AG09309 (cell line): Measurements from ENCODE around the gene TREH.
"Not testable (repeated sequence)": the region's sequence is repeated elsewhere in the genome, so short reads cannot be mapped to it uniquely, and the experiment has no call there.

ENCODE experiments used
- DNase-seq: peaks from one replicate; pipeline ENCODE4 v3.0.0-alpha.2; 2010; ENCODE audit warnings: low read depth
- H3K4me3 ChIP-seq: 2 replicates; pipeline ENCODE4 v1.5.1; 2011; ENCODE audit warnings: mild to moderate bottlenecking, low read depth, low read length, moderate library complexity; ENCODE audit not compliant: control insufficient read depth
- TF ChIP-seq, protein P1 (sequence below): IDR thresholded peaks from 2 replicates; pipeline ENCODE4 v1.5.1; 2011; ENCODE audit warnings: mild to moderate bottlenecking, low read depth, low read length, inconsistent platforms; ENCODE audit not compliant: insufficient read depth, control insufficient read depth; ENCODE audit errors: missing control alignments

TREH gene

DNA sequence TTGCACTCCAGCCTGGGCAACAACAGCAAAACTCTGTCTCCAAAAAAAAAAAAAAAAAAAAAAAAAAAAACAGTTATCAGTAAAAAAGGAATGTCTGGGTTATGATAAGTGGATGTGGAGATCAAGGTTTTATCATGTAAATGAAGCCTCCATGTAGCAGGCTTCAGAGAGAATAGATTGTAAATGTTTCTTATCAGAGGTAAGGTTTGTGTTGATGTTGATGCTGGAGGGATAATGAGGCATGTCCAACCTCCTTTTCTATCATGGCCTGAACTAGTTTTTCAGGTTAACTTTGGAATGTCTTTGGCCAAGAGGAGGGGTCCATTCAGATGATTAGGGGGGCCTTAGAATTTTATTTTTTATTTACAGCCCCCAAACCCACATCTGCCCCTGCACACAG, 35.4 kb upstream of the TREH start:
- H3K4me3 ChIP-seq = no peak overlapping the region
- TF ChIP-seq, protein P1, sequence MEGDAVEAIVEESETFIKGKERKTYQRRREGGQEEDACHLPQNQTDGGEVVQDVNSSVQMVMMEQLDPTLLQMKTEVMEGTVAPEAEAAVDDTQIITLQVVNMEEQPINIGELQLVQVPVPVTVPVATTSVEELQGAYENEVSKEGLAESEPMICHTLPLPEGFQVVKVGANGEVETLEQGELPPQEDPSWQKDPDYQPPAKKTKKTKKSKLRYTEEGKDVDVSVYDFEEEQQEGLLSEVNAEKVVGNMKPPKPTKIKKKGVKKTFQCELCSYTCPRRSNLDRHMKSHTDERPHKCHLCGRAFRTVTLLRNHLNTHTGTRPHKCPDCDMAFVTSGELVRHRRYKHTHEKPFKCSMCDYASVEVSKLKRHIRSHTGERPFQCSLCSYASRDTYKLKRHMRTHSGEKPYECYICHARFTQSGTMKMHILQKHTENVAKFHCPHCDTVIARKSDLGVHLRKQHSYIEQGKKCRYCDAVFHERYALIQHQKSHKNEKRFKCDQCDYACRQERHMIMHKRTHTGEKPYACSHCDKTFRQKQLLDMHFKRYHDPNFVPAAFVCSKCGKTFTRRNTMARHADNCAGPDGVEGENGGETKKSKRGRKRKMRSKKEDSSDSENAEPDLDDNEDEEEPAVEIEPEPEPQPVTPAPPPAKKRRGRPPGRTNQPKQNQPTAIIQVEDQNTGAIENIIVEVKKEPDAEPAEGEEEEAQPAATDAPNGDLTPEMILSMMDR = no peak
- no peak for DNase-seq

- H3K4me3 ChIP-seq, DNase-seq: not testable (repeated sequence)
Measured at GRCh38 chr11:118714416-118714815, 35.0 kb upstream of the TREH start.

DNA sequence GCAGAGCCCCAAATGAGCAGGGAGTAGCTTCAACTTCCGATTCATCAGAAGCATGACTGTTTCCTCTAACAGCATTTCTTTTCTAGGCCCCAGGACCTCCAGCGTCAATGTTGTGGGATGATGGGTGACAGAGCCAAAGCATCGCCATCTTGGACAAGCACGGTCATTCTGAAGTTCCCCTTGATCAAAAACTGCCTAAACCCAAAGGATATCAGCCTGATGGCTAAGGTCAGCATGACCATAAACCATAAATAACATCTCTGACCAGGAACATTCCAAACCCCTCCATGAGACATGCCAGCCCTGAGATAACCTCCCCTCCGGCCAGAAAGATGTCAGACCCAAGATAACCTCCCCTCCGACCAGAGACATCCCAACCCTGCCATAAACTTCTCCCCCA, 28.8 kb upstream of the TREH start:
- TF ChIP-seq, protein P1 = no peak
- DNase-seq = no peak
- no peak overlapping the region for H3K4me3 ChIP-seq

DNA sequence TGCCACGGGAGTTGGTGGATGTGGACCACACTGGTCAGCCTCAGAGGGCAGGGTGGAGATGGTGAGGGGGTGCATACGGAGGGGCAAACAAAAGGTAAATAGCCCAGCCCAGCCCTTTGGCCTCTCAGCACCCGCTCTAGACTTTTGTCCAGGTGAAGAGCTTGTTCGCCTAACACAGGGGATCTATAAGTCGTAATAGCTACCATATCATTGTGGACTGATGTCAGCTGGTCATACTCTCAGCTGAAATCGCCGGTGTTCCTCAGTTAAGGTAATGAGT, 27.0 kb upstream of the TREH start:
- DNase-seq = no peak
- no peak overlapping the region for H3K4me3 ChIP-seq
- TF ChIP-seq, protein P1 = no peak

DNA sequence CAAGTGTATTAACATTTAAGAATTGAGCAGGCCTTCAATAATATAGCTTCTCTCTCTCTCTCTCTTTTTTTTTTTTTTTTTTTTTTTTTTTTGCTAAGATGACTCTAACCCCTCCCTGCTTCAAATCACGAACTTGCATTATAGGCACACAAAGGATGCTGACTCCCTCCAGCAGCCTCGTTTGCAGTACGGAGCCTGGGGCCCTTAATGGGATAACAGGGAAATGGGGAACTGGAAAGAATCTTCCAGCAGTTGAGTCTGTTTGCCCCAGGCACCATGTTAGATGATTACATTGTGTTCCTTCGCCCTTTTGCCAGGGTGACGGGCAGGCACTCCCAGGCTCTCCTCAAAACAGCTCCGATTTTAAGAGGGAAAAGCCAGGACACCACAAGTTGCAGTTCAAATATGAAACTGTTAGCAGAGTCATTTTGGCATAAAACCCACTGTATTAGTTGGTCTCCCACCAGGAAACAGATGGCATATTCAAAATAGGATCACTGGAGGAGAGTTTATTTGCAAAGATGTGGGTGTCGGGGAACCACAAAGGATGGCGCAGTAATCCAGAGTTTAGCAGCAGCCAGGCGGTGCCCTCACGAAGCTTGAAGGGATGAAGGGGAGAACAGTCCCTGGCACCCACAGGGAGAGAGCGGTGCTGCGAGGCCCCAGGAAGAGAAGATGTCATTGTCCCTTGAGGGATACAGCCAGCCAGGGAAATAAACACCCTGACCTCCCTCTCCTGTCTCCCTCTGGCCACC, 26.5 kb upstream of the TREH start:
- DNase-seq = no peak
- no peak overlapping the region for H3K4me3 ChIP-seq
- TF ChIP-seq, protein P1 = no peak

GRCh38 chr11:118705111-118705741, 25.8 kb upstream of the TREH start:
- no peak for DNase-seq
- TF ChIP-seq, protein P1 = no peak
- H3K4me3 ChIP-seq = no peak overlapping the region

DNA sequence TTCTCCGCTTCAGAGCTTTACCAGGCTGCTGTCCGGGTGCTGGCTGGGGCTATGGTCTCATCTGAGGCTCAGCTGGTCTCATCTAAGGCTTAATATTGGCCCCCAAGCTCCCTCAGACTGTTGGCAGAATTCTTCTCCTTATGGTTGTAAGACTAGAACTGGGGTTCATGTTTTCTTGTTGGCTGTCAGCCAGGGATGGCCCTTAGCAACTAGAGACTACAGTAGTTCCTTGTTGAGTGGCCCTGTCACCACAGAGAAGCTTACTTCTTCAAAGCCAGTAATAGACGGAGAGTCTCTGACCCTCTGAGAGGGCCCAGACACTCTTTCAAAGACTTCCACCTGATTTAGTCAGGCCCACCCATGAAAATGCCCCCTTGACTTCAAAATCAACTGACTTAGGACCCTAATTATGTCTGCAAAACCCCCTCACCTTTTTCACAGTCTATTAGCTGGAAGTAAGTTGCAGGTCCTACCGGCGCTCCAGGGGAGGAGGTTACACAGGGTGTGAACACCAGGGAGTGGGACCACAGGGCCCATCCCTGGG, 24.2 kb upstream of the TREH start:
- no peak overlapping the region for H3K4me3 ChIP-seq
- TF ChIP-seq, protein P1 = no peak
- DNase-seq = no peak
